Measurements from ENCODE around the gene CARS1.

DNA sequence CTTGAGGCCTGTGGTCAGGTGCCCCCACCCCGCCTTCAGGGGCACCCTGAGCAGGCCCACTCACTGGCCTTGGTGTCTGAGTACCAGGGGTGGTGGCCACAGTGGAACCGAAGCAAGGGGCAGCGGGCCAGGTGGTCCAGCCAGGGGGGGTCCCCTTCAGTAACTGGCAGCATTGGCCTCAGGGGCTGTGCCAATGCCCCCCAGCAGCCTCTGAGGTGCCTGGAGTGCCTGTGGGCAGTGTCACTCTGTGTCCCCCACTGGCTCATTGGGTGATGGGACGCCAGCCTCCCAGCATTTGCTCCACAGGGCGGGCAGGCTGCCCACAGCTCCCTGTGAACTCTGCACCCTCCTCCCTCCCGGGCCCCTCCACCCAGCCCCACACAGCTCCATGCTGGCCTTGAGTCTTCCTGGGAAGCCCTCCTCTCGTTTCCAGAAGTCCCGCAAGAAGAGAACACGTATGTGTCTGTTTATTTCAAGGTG lies 29.5 kb upstream of the CARS1 start:
- peak; percentile 28; the same call in 1 of the 2 replicates for TF ChIP-seq POLR2AphosphoS5 (IDR thresholded peaks at IDR 0.05; ENCODE audit: low read depth)
- TF ChIP-seq, protein P1, sequence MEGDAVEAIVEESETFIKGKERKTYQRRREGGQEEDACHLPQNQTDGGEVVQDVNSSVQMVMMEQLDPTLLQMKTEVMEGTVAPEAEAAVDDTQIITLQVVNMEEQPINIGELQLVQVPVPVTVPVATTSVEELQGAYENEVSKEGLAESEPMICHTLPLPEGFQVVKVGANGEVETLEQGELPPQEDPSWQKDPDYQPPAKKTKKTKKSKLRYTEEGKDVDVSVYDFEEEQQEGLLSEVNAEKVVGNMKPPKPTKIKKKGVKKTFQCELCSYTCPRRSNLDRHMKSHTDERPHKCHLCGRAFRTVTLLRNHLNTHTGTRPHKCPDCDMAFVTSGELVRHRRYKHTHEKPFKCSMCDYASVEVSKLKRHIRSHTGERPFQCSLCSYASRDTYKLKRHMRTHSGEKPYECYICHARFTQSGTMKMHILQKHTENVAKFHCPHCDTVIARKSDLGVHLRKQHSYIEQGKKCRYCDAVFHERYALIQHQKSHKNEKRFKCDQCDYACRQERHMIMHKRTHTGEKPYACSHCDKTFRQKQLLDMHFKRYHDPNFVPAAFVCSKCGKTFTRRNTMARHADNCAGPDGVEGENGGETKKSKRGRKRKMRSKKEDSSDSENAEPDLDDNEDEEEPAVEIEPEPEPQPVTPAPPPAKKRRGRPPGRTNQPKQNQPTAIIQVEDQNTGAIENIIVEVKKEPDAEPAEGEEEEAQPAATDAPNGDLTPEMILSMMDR (IDR thresholded peaks at IDR 0.05; ENCODE audit: insufficient read depth, low read length), result no peak
- TF ChIP-seq, protein P2, sequence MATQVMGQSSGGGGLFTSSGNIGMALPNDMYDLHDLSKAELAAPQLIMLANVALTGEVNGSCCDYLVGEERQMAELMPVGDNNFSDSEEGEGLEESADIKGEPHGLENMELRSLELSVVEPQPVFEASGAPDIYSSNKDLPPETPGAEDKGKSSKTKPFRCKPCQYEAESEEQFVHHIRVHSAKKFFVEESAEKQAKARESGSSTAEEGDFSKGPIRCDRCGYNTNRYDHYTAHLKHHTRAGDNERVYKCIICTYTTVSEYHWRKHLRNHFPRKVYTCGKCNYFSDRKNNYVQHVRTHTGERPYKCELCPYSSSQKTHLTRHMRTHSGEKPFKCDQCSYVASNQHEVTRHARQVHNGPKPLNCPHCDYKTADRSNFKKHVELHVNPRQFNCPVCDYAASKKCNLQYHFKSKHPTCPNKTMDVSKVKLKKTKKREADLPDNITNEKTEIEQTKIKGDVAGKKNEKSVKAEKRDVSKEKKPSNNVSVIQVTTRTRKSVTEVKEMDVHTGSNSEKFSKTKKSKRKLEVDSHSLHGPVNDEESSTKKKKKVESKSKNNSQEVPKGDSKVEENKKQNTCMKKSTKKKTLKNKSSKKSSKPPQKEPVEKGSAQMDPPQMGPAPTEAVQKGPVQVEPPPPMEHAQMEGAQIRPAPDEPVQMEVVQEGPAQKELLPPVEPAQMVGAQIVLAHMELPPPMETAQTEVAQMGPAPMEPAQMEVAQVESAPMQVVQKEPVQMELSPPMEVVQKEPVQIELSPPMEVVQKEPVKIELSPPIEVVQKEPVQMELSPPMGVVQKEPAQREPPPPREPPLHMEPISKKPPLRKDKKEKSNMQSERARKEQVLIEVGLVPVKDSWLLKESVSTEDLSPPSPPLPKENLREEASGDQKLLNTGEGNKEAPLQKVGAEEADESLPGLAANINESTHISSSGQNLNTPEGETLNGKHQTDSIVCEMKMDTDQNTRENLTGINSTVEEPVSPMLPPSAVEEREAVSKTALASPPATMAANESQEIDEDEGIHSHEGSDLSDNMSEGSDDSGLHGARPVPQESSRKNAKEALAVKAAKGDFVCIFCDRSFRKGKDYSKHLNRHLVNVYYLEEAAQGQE (IDR thresholded peaks at IDR 0.05; ENCODE audit: insufficient replicate concordance, low read depth), result no peak
- TF ChIP-seq GABPA (IDR thresholded peaks at IDR 0.05; ENCODE audit: low read depth), result no peak
- no peak for TF ChIP-seq SPI1 (IDR thresholded peaks at IDR 0.05; ENCODE audit: borderline replicate concordance, low read depth)

All from HL-60 (cell line).